ENCODE measurements around the gene KAT8. TPM values are rescaled to one million over a fixed set of nuclear protein-coding genes. Genes with fewer than 3 reads are reported as not detected.

Gene KAT8
- total and polyA plus RNA-seq, 9 of the 15 experiments (the other 6 are each of a cell fraction or from before 2014, with no cell fraction given), result 10.0 to 98.5 (median 76.4) TPM

DNA sequence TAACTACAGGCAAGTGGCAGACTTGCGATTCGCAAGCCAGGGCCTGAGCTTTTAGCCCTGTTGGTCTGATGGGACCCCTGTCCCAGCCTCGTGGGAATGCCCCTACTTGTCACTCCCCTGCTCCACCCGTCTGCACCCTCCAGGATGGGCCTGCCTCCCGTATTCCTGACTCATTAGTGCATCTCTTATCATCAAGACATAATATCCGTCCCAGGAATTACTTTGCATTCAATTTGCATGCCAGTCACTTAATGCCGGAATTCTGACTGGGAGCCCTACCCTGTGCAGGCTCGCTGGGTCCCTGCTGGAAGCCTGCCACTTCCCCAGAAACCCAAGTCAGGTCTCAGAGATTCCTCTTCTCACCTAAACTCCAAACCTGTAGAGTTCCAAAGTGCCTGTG lies 32.1 kb upstream of the KAT8 start:
- POLR2A ChIA-PET, result interaction anchor here (0.6 to 3.4 kb wide), 9 partner anchors 9 to 134 kb away, joined by 3 to 32 read pairs (median 3); partner anchors contain the start of genes KAT8, VKORC1, ZNF646 and ZNF668
- TF ChIP-seq DMBX1 (CRISPR knock-in tag; IDR thresholded peaks at IDR 0.05; ENCODE audit: borderline replicate concordance) (no peak), SNRNP70 (optimal IDR thresholded peaks at IDR 0.05; ENCODE audit: low read depth, low read length) (no peak), RAD21 (CRISPR knock-in tag; conservative IDR thresholded peaks at IDR 0.05 in 1 of 2, IDR thresholded peaks at IDR 0.05 in 1 of 2) (no peak), ZNF75A (CRISPR knock-in tag; IDR thresholded peaks at IDR 0.05) (no peak), NCOA2 (IDR thresholded peaks at IDR 0.05; ENCODE audit: partially characterized antibody in 2 of 2) (no peak), FOXK1 (CRISPR knock-in tag; IDR thresholded peaks at IDR 0.05; ENCODE audit: borderline replicate concordance) (no peak), MCM3 (IDR thresholded peaks at IDR 0.05) (no peak)
- TF ChIP-seq, protein P1, sequence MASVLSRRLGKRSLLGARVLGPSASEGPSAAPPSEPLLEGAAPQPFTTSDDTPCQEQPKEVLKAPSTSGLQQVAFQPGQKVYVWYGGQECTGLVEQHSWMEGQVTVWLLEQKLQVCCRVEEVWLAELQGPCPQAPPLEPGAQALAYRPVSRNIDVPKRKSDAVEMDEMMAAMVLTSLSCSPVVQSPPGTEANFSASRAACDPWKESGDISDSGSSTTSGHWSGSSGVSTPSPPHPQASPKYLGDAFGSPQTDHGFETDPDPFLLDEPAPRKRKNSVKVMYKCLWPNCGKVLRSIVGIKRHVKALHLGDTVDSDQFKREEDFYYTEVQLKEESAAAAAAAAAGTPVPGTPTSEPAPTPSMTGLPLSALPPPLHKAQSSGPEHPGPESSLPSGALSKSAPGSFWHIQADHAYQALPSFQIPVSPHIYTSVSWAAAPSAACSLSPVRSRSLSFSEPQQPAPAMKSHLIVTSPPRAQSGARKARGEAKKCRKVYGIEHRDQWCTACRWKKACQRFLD (CRISPR knock-in tag; IDR thresholded peaks at IDR 0.05), result no peak
- TF ChIP-seq, protein P2, sequence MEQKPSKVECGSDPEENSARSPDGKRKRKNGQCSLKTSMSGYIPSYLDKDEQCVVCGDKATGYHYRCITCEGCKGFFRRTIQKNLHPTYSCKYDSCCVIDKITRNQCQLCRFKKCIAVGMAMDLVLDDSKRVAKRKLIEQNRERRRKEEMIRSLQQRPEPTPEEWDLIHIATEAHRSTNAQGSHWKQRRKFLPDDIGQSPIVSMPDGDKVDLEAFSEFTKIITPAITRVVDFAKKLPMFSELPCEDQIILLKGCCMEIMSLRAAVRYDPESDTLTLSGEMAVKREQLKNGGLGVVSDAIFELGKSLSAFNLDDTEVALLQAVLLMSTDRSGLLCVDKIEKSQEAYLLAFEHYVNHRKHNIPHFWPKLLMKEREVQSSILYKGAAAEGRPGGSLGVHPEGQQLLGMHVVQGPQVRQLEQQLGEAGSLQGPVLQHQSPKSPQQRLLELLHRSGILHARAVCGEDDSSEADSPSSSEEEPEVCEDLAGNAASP (IDR thresholded peaks at IDR 0.05), result no peak
- 57% methylated on average over 8 of the region's 8 CpGs for WGBS (ENCODE audit: insufficient coverage, low coverage, missing lambda C conversion rate)

More for the DNA sequence above, 32.1 kb upstream of the KAT8 start:
- Histone ChIP-seq H3K9me3 (replicated peaks; ENCODE audit: control insufficient read depth, insufficient read depth, low read depth, low read length) (no peaks in the 10 kb centered on the region), H3K4me2 (ENCODE audit: insufficient read depth, low read length) (no peak overlapping the region), H3K27ac (ENCODE audit: extremely low read depth, low read depth, low read length) (no peak overlapping the region), H3K36me3 (ENCODE audit: control insufficient read depth, insufficient read depth, low read length) (peaks cover 55% of the 10 kb centered on the region; the same call in 2 of the 3 replicates), H4K20me1 (replicated peaks; ENCODE audit: control insufficient read depth, insufficient read depth, low read length) (0 out of 2 replicates have a peak, but pooled peaks cover 5% of the 10 kb centered on the region), H3K9me1 (ENCODE audit: control insufficient read depth, insufficient read depth, low read length) (no peaks in the 10 kb centered on the region), H2AFZ (ENCODE audit: low read depth, low read length) (no peak overlapping the region), H3K27me3 (ENCODE audit: control insufficient read depth in 2 of 2, insufficient read depth in 2 of 2, low read length in 2 of 2) (no peaks in the 10 kb centered on the region), H3K4me1 (replicated peaks in 1 of 2; ENCODE audit: control insufficient read depth in 2 of 2, insufficient read depth in 2 of 2, low read length in 2 of 2) (peaks cover 0 to 68% of the 10 kb centered on the region in 2 experiments; a peak in 3 of 5 replicates), H3K9ac (ENCODE audit: insufficient read depth in 1 of 2, low read depth in 2 of 2, low read length in 2 of 2) (no peak overlapping the region), H3K4me3 (no peak overlapping the region), H3K79me2 (ENCODE audit: control insufficient read depth, insufficient read depth, low read length) (no peaks in the 10 kb centered on the region; the same call in 2 of the 3 replicates)
- intact Hi-C loops (cut with micrococcal nuclease), result no loop called here
- FAIRE-seq (no peak), DNase-seq (ENCODE audit: extremely low read depth in 1 of 4, low spot score in 3 of 4) (no peak), ATAC-seq (no peak)
- CTCF ChIA-PET (ENCODE audit: low intra/inter-chr PET ratio), result no interaction called here
- in situ Hi-C loops (cut with MboI), result no loop called here
- no TSS peak for BruUV-seq (replicated peaks)
